B cell (primary cell): ENCODE measurements around the gene POLA2. TPM values are rescaled to one million over a fixed set of nuclear protein-coding genes. Genes with fewer than 3 reads are reported as not detected.

Source experiments
- ATAC-seq: fragments of 200-7000 bp; cut with Tn5 transposase; one replicate; pipeline ENCODE4 v1.10.0; 2021; ENCODE audit warnings: low read depth, mild to moderate bottlenecking, moderate number of reproducible peaks, moderate library complexity
- CTCF ChIA-PET: fragments of 350-600 bp; sonication (Branson Sonifier 250); formaldehyde crosslinking; loops from one replicate; lab custom pipeline; 2021; ENCODE audit warnings: antibody characterized with exemption, inconsistent platforms; lab: Charles Lee
- POLR2A ChIA-PET: fragments of 350-600 bp; sonication (Branson Sonifier 250); formaldehyde crosslinking; loops from one replicate; lab custom pipeline; 2021; ENCODE audit warnings: antibody characterized with exemption; lab: Charles Lee
- DNase-seq: peaks from one replicate; pipeline ENCODE4 v3.0.0; 2013
- H2AFZ ChIP-seq: 2 replicates; pipeline ENCODE4 v1.6.1; 2012; ENCODE audit warnings: mild to moderate bottlenecking, low read depth, low read length; ENCODE audit not compliant: insufficient read depth, poor library complexity, severe bottlenecking
- H3K27ac ChIP-seq, 2 donors: 1 replicate in 1 of 2; 2 replicates in 1 of 2; pipeline ENCODE4 v1.5.1; 2012 to 2013; ENCODE audit warnings: low read length in 2 of 2, mild to moderate bottlenecking in 2 of 2, moderate library complexity in 1 of 2
- H3K27me3 ChIP-seq, 4 experiments: fragments of 200-600 bp in 1 of 4; sonication (generic) in 1 of 4; replicated peaks in 1 of 4; 1 replicate in 2 of 4; 2 replicates in 2 of 4; pipeline versions ENCODE4 v1.6.1 to v1.7.0; 2013 to 2016; ENCODE audit warnings: low read length in 3 of 4, mild to moderate bottlenecking in 2 of 4, mixed read lengths in 1 of 4, moderate library complexity in 1 of 4; ENCODE audit not compliant: insufficient read depth in 4 of 4, control insufficient read depth in 3 of 4; ENCODE audit errors: control extremely low read depth in 1 of 4
- H3K36me3 ChIP-seq, 2 experiments: replicated peaks in 1 of 2; 1 replicate in 1 of 2; 2 replicates in 1 of 2; pipeline versions ENCODE4 v1.6.1 to v1.7.1; 2013; ENCODE audit warnings: low read length in 1 of 2; ENCODE audit not compliant: insufficient read depth in 2 of 2, control insufficient read depth in 1 of 2; ENCODE audit errors: control extremely low read depth in 1 of 2, extremely low read depth in 1 of 2
- H3K4me1 ChIP-seq, 2 donors: fragments of 200-600 bp in 1 of 2; sonication (generic) in 1 of 2; 1 replicate in 1 of 2; 2 replicates in 1 of 2; pipeline versions ENCODE4 v1.5.1 to v1.6.1; 2013 to 2017; ENCODE audit warnings: low read length in 2 of 2; ENCODE audit not compliant: control insufficient read depth in 2 of 2, insufficient read depth in 2 of 2
- H3K4me2 ChIP-seq: replicated peaks from 2 replicates; pipeline ENCODE3; 2012; ENCODE audit warnings: mild to moderate bottlenecking, low read depth, low read length; ENCODE audit not compliant: poor library complexity, severe bottlenecking
- H3K4me3 ChIP-seq, 5 experiments: fragments of 200-600 bp in 1 of 5; sonication (generic) in 1 of 5; 1 replicate in 3 of 5; 2 replicates in 2 of 5; pipeline versions ENCODE4 v1.5.1 to v1.7.0; 2011 to 2016; ENCODE audit warnings: low read length in 4 of 5, mild to moderate bottlenecking in 4 of 5, low read depth in 2 of 5, control low read depth in 1 of 5, moderate library complexity in 1 of 5; ENCODE audit not compliant: insufficient read depth in 1 of 5; ENCODE audit errors: control extremely low read depth in 1 of 5, extremely low read depth in 1 of 5
- H3K79me2 ChIP-seq: fragments of 200-600 bp; sonication (generic); one replicate; pipeline ENCODE4 v1.6.0; 2016; ENCODE audit warnings: low read length; ENCODE audit not compliant: control insufficient read depth, insufficient read depth
- H3K9ac ChIP-seq: fragments of 200-600 bp; sonication (generic); 2 replicates; pipeline ENCODE4 v1.6.1; 2017; ENCODE audit warnings: mild to moderate bottlenecking, low read length, moderate library complexity
- H3K9me3 ChIP-seq, 3 donors: one replicate each; pipeline versions ENCODE4 v1.6.1 to v1.7.1; 2013; ENCODE audit warnings: low read length in 2 of 3; ENCODE audit not compliant: control insufficient read depth in 2 of 3, insufficient read depth in 1 of 3; ENCODE audit errors: control extremely low read depth in 1 of 3
- H4K20me1 ChIP-seq: 2 replicates; pipeline ENCODE4 v1.6.0; 2012; ENCODE audit warnings: mild to moderate bottlenecking, low read length; ENCODE audit not compliant: insufficient read depth, control insufficient read depth, poor library complexity, severe bottlenecking
- H3K27ac Mint-ChIP-seq: one replicate; pipeline ENCODE4 v1.8.0; 2021; ENCODE audit warnings: mixed read lengths
- H3K27me3 Mint-ChIP-seq: one replicate; pipeline ENCODE4 v1.8.0; 2021; ENCODE audit warnings: mixed read lengths
- H3K4me1 Mint-ChIP-seq: one replicate; pipeline ENCODE4 v1.8.0; 2021; ENCODE audit warnings: mixed read lengths
- H3K4me3 Mint-ChIP-seq: one replicate; pipeline ENCODE4 v1.8.0; 2021; ENCODE audit warnings: mixed read lengths
- H3K9me3 Mint-ChIP-seq: one replicate; pipeline ENCODE4 v1.8.0; 2022; ENCODE audit warnings: mixed read lengths; ENCODE audit not compliant: insufficient read depth
- CTCF ChIP-seq: fragments of 200-600 bp; IDR thresholded peaks from one replicate; pipeline ENCODE4 v1.8.0; 2022; ENCODE audit warnings: antibody characterized with exemption, mild to moderate bottlenecking
- EZH2 ChIP-seq: IDR thresholded peaks from 2 replicates; pipeline ENCODE4 v1.6.1; 2012; ENCODE audit warnings: borderline replicate concordance, low read depth, mild to moderate bottlenecking, moderate library complexity, low read length; ENCODE audit not compliant: insufficient read depth, poor library complexity, severe bottlenecking
- WGBS: methylation state at CpG from one replicate; pipeline ENCODE4 v1.1.5; 2013; ENCODE audit warnings: missing lambda C conversion rate; ENCODE audit not compliant: insufficient coverage; 5-methylcytosine and 5-hydroxymethylcytosine counted together
- intact Hi-C: fragments of 100-400 bp; cut with micrococcal nuclease; formaldehyde crosslinking; loops from one replicate; pipeline ENCODE4 v1.10.0; 2022
- polyA plus RNA-seq: library from polyadenylated mRNA; depleted of rRNA; stranded (reverse); fragments of >200 nt; gene quantifications from 2 replicates; pipeline ENCODE4 v1.2.3, GENCODE V29; 2012
- total RNA-seq, 2 donors: library from RNA; stranded (reverse); fragments of 120-200 nt in 1 of 2; gene quantifications; 1 replicate in 1 of 2; 2 replicates in 1 of 2; pipeline versions ENCODE4 v1.2.3 to v1.2.4, GENCODE V29; 2013 to 2022

Gene POLA2
- total and polyA plus RNA-seq, 2 donors (not counting 1 experiment from before 2014, with no cell fraction given) = 13.0 to 28.7 TPM

- H3K9me3 ChIP-seq = no peaks in the 10 kb centered on the region
- H3K27ac Mint-ChIP-seq = no peak overlapping the region
Measured at GRCh38 chr11:65295001-65295400, 33.2 kb downstream of the POLA2 start.

More at GRCh38 chr11:65295001-65295400, 33.2 kb downstream of the POLA2 start:
- no peak overlapping the region for H3K9ac ChIP-seq
- no peak for TF ChIP-seq EZH2
- no peak for TF ChIP-seq CTCF
- no peak overlapping the region for H3K4me3 Mint-ChIP-seq
- intact Hi-C loops = no loop called here
- no peaks in the 10 kb centered on the region for H4K20me1 ChIP-seq
- H3K4me1 Mint-ChIP-seq = peaks cover 4% of the 10 kb centered on the region
- DNase-seq (no peak), ATAC-seq (no peak)
- no peaks in the 10 kb centered on the region for H3K27me3 Mint-ChIP-seq
- no peaks in the 10 kb centered on the region for H3K79me2 ChIP-seq
- H3K27ac ChIP-seq = no peak overlapping the region
- H2AFZ ChIP-seq = no peak overlapping the region
- no peaks in the 10 kb centered on the region for H3K9me3 Mint-ChIP-seq
- H3K36me3 ChIP-seq = peaks cover 0 to 46% of the 10 kb centered on the region in 2 experiments
- H3K4me3 ChIP-seq = no peak overlapping the region
- H3K27me3 ChIP-seq = no peaks in the 10 kb centered on the region
- CTCF ChIA-PET = interaction anchor here (0.8 to 1.4 kb wide), 5 partner anchors 17 to 35 kb away, joined by 3 to 5 read pairs (median 3); partner anchors contain the start of gene POLA2
- H3K4me2 ChIP-seq = no peak overlapping the region
- WGBS = 98% methylated on average over 10 of the region's 11 CpGs
- peaks cover 0 to 5% of the 10 kb centered on the region in 2 donors for H3K4me1 ChIP-seq
- POLR2A ChIA-PET = no interaction called here
